ENCODE data around the gene CCDC69.

GRCh38 chr5:151240924-151241635 lies 17.2 kb upstream of the CCDC69 start:
- TF ChIP-seq CTCF (IDR thresholded peaks at IDR 0.05) = no peak
- no peak for TF ChIP-seq POLR2A (IDR thresholded peaks at IDR 0.05)
